NB4 (cell line): ENCODE measurements around the gene SBSN.

Experiments
- MYC ChIP-seq: IDR thresholded peaks from 2 replicates; pipeline ENCODE4 v1.6.1; 2011; ENCODE audit warnings: low read depth, low read length
- POLR2A ChIP-seq: IDR thresholded peaks from 2 replicates; pipeline ENCODE4 v1.6.1; 2011; ENCODE audit warnings: mild to moderate bottlenecking; ENCODE audit not compliant: insufficient read length; ENCODE audit errors: extremely low read depth
- TF ChIP-seq, protein P1 (sequence below): IDR thresholded peaks from one replicate; pipeline ENCODE4 v1.5.1; 2012; ENCODE audit warnings: low read depth, low read length
- TF ChIP-seq, protein P2 (sequence below): IDR thresholded peaks from 2 replicates; pipeline ENCODE4 v1.6.1; 2011; ENCODE audit warnings: low read depth, low read length

DNA sequence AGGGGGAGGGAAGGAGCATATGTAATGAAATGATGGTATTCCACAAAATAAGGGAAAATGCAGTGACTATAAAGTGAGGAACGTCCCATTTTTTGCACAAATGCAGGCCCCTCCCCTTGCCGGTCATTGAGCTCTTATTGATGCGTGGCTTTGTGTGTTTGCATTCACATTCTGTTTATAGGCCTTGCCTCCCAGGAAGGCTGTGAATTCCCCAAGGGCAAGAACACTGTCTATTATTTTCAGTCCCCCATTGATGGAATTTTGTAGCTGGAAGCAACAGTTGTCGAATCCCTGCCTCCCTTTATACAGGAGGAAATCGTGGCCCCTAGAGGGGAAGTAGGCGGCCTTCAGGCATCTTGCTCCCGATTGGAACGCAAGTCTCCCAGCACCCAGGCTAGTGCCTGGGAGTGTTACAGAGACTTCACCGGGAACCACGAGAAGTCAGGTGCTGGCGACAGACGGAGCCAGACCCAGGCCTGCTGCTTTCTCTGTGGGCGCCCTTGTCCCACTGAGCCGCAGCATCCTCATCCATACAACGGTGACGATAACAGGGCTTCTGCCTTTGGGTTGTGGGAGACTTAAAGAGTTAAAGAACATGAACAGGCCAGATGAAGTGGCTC is 6.9 kb downstream of the SBSN start:
- TF ChIP-seq, protein P1, sequence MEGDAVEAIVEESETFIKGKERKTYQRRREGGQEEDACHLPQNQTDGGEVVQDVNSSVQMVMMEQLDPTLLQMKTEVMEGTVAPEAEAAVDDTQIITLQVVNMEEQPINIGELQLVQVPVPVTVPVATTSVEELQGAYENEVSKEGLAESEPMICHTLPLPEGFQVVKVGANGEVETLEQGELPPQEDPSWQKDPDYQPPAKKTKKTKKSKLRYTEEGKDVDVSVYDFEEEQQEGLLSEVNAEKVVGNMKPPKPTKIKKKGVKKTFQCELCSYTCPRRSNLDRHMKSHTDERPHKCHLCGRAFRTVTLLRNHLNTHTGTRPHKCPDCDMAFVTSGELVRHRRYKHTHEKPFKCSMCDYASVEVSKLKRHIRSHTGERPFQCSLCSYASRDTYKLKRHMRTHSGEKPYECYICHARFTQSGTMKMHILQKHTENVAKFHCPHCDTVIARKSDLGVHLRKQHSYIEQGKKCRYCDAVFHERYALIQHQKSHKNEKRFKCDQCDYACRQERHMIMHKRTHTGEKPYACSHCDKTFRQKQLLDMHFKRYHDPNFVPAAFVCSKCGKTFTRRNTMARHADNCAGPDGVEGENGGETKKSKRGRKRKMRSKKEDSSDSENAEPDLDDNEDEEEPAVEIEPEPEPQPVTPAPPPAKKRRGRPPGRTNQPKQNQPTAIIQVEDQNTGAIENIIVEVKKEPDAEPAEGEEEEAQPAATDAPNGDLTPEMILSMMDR, result no peak
- TF ChIP-seq POLR2A (no peak), MYC (no peak)
- TF ChIP-seq, protein P2, sequence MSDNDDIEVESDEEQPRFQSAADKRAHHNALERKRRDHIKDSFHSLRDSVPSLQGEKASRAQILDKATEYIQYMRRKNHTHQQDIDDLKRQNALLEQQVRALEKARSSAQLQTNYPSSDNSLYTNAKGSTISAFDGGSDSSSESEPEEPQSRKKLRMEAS, result no peak
